A549 (cell line): Measurements from ENCODE around the gene INVS.

Experiments
- CTCF ChIP-seq: fragments of >200 bp; sonication (Bioruptor Twin); formaldehyde crosslinking; IDR thresholded peaks from 3 replicates; pipeline ENCODE4 v1.5.1; 2016
- EP300 ChIP-seq, 2 experiments: fragments of >200 bp; sonication (Bioruptor Twin); formaldehyde crosslinking; IDR thresholded peaks; 2 replicates in 1 of 2; 3 replicates in 1 of 2; pipeline ENCODE4 v1.6.1; 2016 to 2017
- NR3C1 ChIP-seq: fragments of >200 bp; sonication (Bioruptor Twin); formaldehyde crosslinking; IDR thresholded peaks from 3 replicates; pipeline ENCODE4 v1.6.1; 2017

DNA sequence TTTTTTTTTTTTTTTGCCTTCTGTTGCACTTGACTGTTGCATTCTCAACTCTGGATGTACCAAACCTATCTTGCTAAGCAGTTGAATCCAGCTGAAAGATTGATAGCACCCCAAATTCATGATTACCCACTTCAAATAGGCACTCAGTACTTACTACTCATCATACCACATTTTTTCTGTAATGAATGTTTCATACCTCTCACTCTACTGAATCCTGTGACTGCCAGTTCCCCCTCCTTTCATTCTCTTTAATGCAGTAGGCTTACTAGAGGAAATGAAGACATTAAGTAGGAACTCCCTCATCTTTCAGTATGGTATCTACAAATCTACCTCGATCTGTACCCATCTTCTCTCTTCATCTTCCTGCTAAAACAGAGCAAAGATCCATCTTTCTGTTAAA, 6.8 kb downstream of the INVS start:
- TF ChIP-seq EP300 (IDR thresholded peaks at IDR 0.05) (no peak), CTCF (no peak), NR3C1 (no peak)
